ENCODE results near the gene C4orf51. TPM values are rescaled to one million over a fixed set of nuclear protein-coding genes. Genes with fewer than 3 reads are reported as not detected.

C4orf51 gene
- total RNA-seq, 4 donors from 2014 or later = not detected

GRCh38 chr4:145775406-145775805, 95.5 kb downstream of the C4orf51 start:
- H3K27me3 ChIP-seq = no peaks in the 10 kb centered on the region
- H3K4me3 ChIP-seq = no peak overlapping the region
- no peaks in the 10 kb centered on the region for H3K4me1 ChIP-seq
- peaks cover 0 to 56% of the 10 kb centered on the region in 2 donors for H3K36me3 ChIP-seq
- no peak overlapping the region for H3K27ac ChIP-seq
- 80 to 94% methylated on average over 1 to 3 of the region's 3 CpGs for WGBS, 2 donors (ENCODE audit: low coverage in 1 of 2)
- H3K9me3 ChIP-seq = no peaks in the 10 kb centered on the region
- no peak for TF ChIP-seq POLR2AphosphoS5 (IDR thresholded peaks at IDR 0.05)
- ATAC-seq = no peak

GRCh38 chr4:145776208-145776607, 96.3 kb downstream of the C4orf51 start:
- Histone ChIP-seq H3K4me3 (no peak overlapping the region), H3K36me3 (peaks cover 0 to 56% of the 10 kb centered on the region in 2 donors), H3K4me1 (no peaks in the 10 kb centered on the region), H3K9me3 (no peaks in the 10 kb centered on the region), H3K27ac (no peak overlapping the region), H3K27me3 (no peaks in the 10 kb centered on the region)
- no peak for ATAC-seq
- TF ChIP-seq EP300 (IDR thresholded peaks at IDR 0.05) (no peak), POLR2A (IDR thresholded peaks at IDR 0.05) (no peak), CTCF (IDR thresholded peaks at IDR 0.05) (no peak), POLR2AphosphoS5 (IDR thresholded peaks at IDR 0.05) (no peak)
- WGBS, 2 donors (ENCODE audit: low coverage in 1 of 2) = 100% methylated on average over 3 of the region's 4 CpGs

- Histone ChIP-seq H3K4me3 (no peak overlapping the region), H3K27ac (no peak overlapping the region), H3K27me3 (no peaks in the 10 kb centered on the region), H3K4me1 (no peaks in the 10 kb centered on the region), H3K9me3 (no peaks in the 10 kb centered on the region), H3K36me3 (peaks cover 0 to 38% of the 10 kb centered on the region in 2 donors)
- TF ChIP-seq POLR2A (IDR thresholded peaks at IDR 0.05) = no peak
- TF ChIP-seq CTCF (IDR thresholded peaks at IDR 0.05) = no peak
- no peak for TF ChIP-seq EP300 (IDR thresholded peaks at IDR 0.05)
- TF ChIP-seq POLR2AphosphoS5 (IDR thresholded peaks at IDR 0.05) = no peak
- ATAC-seq = no peak
- WGBS, 2 donors (ENCODE audit: low coverage in 1 of 2) = 75 to 77% methylated on average over 5 of the region's 8 CpGs
These were observed 99.4 kb downstream of the C4orf51 start for GRCh38 chr4:145779319-145779801.

- peaks cover 0 to 6% (median 0%) of the 10 kb centered on the region in 3 donors for H3K4me1 ChIP-seq
- H3K27me3 ChIP-seq = no peaks in the 10 kb centered on the region
- WGBS, 2 donors (ENCODE audit: low coverage in 1 of 2) = 85 to 95% methylated on average over 2 of the region's 2 CpGs
- peaks cover 0 to 18% of the 10 kb centered on the region in 2 donors for H3K36me3 ChIP-seq
- no peaks in the 10 kb centered on the region for H3K9me3 ChIP-seq
- H3K4me3 ChIP-seq = no peak overlapping the region
- H3K27ac ChIP-seq = no peak overlapping the region
- TF ChIP-seq EP300 (IDR thresholded peaks at IDR 0.05) (no peak), POLR2A (IDR thresholded peaks at IDR 0.05) (no peak), CTCF (IDR thresholded peaks at IDR 0.05) (no peak), POLR2AphosphoS5 (IDR thresholded peaks at IDR 0.05) (no peak)
- ATAC-seq = no peak
These were observed 101.4 kb downstream of the C4orf51 start for GRCh38 chr4:145781351-145781750.

Other genes with a start within 250 kb of the C4orf51 start
- 10 to 100 TPM; 26.3 to 37.8 (median 29.2) TPM for gene SMAD1, start 198.3 kb upstream of the C4orf51 start, total RNA-seq
- 1 to 10 TPM; 2.8 to 5.0 (median 3.8) TPM for gene MMAA, start 60.8 kb upstream of the C4orf51 start, total RNA-seq